Measurements from ENCODE around the gene SEMA5B.

The SEMA5B gene

GRCh38 chr3:123027292-123028232 lies at the start of gene SEMA5B:
Gene SEMA5B, minus strand, starts transcription at chr3:123027763. Its CDS starts 66,500 bp downstream, at chr3:122961263.
- Mint-ChIP-seq H3K9me3 (no peaks in the 10 kb centered on the region), H3K27me3 (peaks cover 70% of the 10 kb centered on the region), H3K36me3 (ENCODE audit: low read depth) (no peaks in the 10 kb centered on the region), H3K4me3 (peak within 1 kb of the TSS; percentile 67), H3K27ac (no peak within 1 kb of the TSS), H3K4me1 (ENCODE audit: low read depth) (peaks cover 22% of the 10 kb centered on the region)
- intact Hi-C loops (cut with micrococcal nuclease): loop anchor here (5.0 kb wide), 3 partner anchors 85 to 460 kb away; no protein-coding TSS in a partner anchor

GRCh38 chr3:123076496-123077418 lies 49.2 kb upstream of the SEMA5B start:
- intact Hi-C loops (cut with micrococcal nuclease): no loop called here
- peaks cover 15% of the 10 kb centered on the region for H3K4me1 Mint-ChIP-seq (ENCODE audit: low read depth)
- H3K9me3 Mint-ChIP-seq: no peaks in the 10 kb centered on the region
- no peaks in the 10 kb centered on the region for H3K36me3 Mint-ChIP-seq (ENCODE audit: low read depth)
- H3K27ac Mint-ChIP-seq: no peak overlapping the region
- H3K27me3 Mint-ChIP-seq: no peaks in the 10 kb centered on the region
- no peak overlapping the region for H3K4me3 Mint-ChIP-seq

- H3K27me3 Mint-ChIP-seq: no peaks in the 10 kb centered on the region
- no peak overlapping the region for H3K27ac Mint-ChIP-seq
Observed at GRCh38 chr3:123076112-123076495, 48.5 kb upstream of the SEMA5B start.

GRCh38 chr3:123075359-123075758 lies 47.8 kb upstream of the SEMA5B start:
- H3K4me3 Mint-ChIP-seq: no peak overlapping the region
- intact Hi-C loops (cut with micrococcal nuclease): no loop called here
- H3K36me3 Mint-ChIP-seq (ENCODE audit: low read depth): no peaks in the 10 kb centered on the region
- H3K27me3 Mint-ChIP-seq: no peaks in the 10 kb centered on the region
- H3K9me3 Mint-ChIP-seq: no peaks in the 10 kb centered on the region
- H3K27ac Mint-ChIP-seq: peak overlapping the region; percentile 2
- H3K4me1 Mint-ChIP-seq (ENCODE audit: low read depth): peaks cover 18% of the 10 kb centered on the region

More at GRCh38 chr3:123076112-123076495, 48.5 kb upstream of the SEMA5B start:
- Mint-ChIP-seq H3K4me3 (no peak overlapping the region), H3K4me1 (ENCODE audit: low read depth) (peaks cover 15% of the 10 kb centered on the region), H3K36me3 (ENCODE audit: low read depth) (no peaks in the 10 kb centered on the region), H3K9me3 (no peaks in the 10 kb centered on the region)
- intact Hi-C loops (cut with micrococcal nuclease): no loop called here

- Mint-ChIP-seq H3K36me3 (ENCODE audit: low read depth) (no peaks in the 10 kb centered on the region), H3K9me3 (no peaks in the 10 kb centered on the region), H3K27ac (no peak overlapping the region), H3K4me1 (ENCODE audit: low read depth) (peaks cover 32% of the 10 kb centered on the region), H3K4me3 (no peak overlapping the region), H3K27me3 (no peaks in the 10 kb centered on the region)
- intact Hi-C loops (cut with micrococcal nuclease): no loop called here
Observed at GRCh38 chr3:123072564-123072963, 45.0 kb upstream of the SEMA5B start.

- H3K9me3 Mint-ChIP-seq: no peaks in the 10 kb centered on the region
- H3K27me3 Mint-ChIP-seq: no peaks in the 10 kb centered on the region
- peaks cover 33% of the 10 kb centered on the region for H3K4me1 Mint-ChIP-seq (ENCODE audit: low read depth)
- intact Hi-C loops (cut with micrococcal nuclease): no loop called here
- no peak overlapping the region for H3K4me3 Mint-ChIP-seq
- no peak overlapping the region for H3K27ac Mint-ChIP-seq
- no peaks in the 10 kb centered on the region for H3K36me3 Mint-ChIP-seq (ENCODE audit: low read depth)
Observed at GRCh38 chr3:123072152-123072551, 44.6 kb upstream of the SEMA5B start.

- intact Hi-C loops (cut with micrococcal nuclease): no loop called here
- H3K27ac Mint-ChIP-seq: no peak overlapping the region
- no peaks in the 10 kb centered on the region for H3K27me3 Mint-ChIP-seq
- H3K36me3 Mint-ChIP-seq (ENCODE audit: low read depth): no peaks in the 10 kb centered on the region
- H3K4me1 Mint-ChIP-seq (ENCODE audit: low read depth): peaks cover 37% of the 10 kb centered on the region
- no peak overlapping the region for H3K4me3 Mint-ChIP-seq
- no peaks in the 10 kb centered on the region for H3K9me3 Mint-ChIP-seq
Observed at GRCh38 chr3:123071581-123071980, 44.0 kb upstream of the SEMA5B start.

- Mint-ChIP-seq H3K36me3 (ENCODE audit: low read depth) (no peaks in the 10 kb centered on the region), H3K9me3 (no peaks in the 10 kb centered on the region), H3K4me1 (ENCODE audit: low read depth) (peaks cover 39% of the 10 kb centered on the region), H3K27ac (no peak overlapping the region), H3K4me3 (no peak overlapping the region), H3K27me3 (no peaks in the 10 kb centered on the region)
- intact Hi-C loops (cut with micrococcal nuclease): no loop called here
Observed at GRCh38 chr3:123071146-123071545, 43.6 kb upstream of the SEMA5B start.

- Mint-ChIP-seq H3K9me3 (no peaks in the 10 kb centered on the region), H3K4me1 (ENCODE audit: low read depth) (peaks cover 39% of the 10 kb centered on the region), H3K27ac (no peak overlapping the region), H3K4me3 (no peak overlapping the region), H3K27me3 (no peaks in the 10 kb centered on the region), H3K36me3 (ENCODE audit: low read depth) (no peaks in the 10 kb centered on the region)
- intact Hi-C loops (cut with micrococcal nuclease): no loop called here
Observed at GRCh38 chr3:123070510-123070909, 42.9 kb upstream of the SEMA5B start.

- H3K9me3 Mint-ChIP-seq: no peaks in the 10 kb centered on the region
- no peak overlapping the region for H3K27ac Mint-ChIP-seq
- H3K36me3 Mint-ChIP-seq (ENCODE audit: low read depth): no peaks in the 10 kb centered on the region
- H3K4me3 Mint-ChIP-seq: no peak overlapping the region
- peaks cover 39% of the 10 kb centered on the region for H3K4me1 Mint-ChIP-seq (ENCODE audit: low read depth)
- intact Hi-C loops (cut with micrococcal nuclease): no loop called here
- peaks cover 3% of the 10 kb centered on the region for H3K27me3 Mint-ChIP-seq
Observed at GRCh38 chr3:123068601-123069381, 41.2 kb upstream of the SEMA5B start.

GRCh38 chr3:123067689-123068600 lies 40.4 kb upstream of the SEMA5B start:
- intact Hi-C loops (cut with micrococcal nuclease): no loop called here
- H3K36me3 Mint-ChIP-seq (ENCODE audit: low read depth): no peaks in the 10 kb centered on the region
- peaks cover 39% of the 10 kb centered on the region for H3K4me1 Mint-ChIP-seq (ENCODE audit: low read depth)
- peak overlapping the region; percentile 75 for H3K27ac Mint-ChIP-seq
- H3K9me3 Mint-ChIP-seq: no peaks in the 10 kb centered on the region
- peaks cover 3% of the 10 kb centered on the region for H3K27me3 Mint-ChIP-seq
- H3K4me3 Mint-ChIP-seq: peak overlapping the region; percentile 74

GRCh38 chr3:123066896-123067688 lies 39.5 kb upstream of the SEMA5B start, which contains the start of gene PDIA5:
Gene PDIA5, plus strand, starts transcription at chr3:123067025. Its CDS starts 140 bp downstream, at chr3:123067165.
- H3K36me3 Mint-ChIP-seq (ENCODE audit: low read depth): no peaks in the 10 kb centered on the region
- H3K27me3 Mint-ChIP-seq: peaks cover 3% of the 10 kb centered on the region
- H3K4me1 Mint-ChIP-seq (ENCODE audit: low read depth): peaks cover 35% of the 10 kb centered on the region
- H3K4me3 Mint-ChIP-seq: peak within 1 kb of the TSS; percentile 74
- intact Hi-C loops (cut with micrococcal nuclease): no loop called here
- peak within 1 kb of the TSS; percentile 75 for H3K27ac Mint-ChIP-seq
- no peaks in the 10 kb centered on the region for H3K9me3 Mint-ChIP-seq

Measured in dendritic cell treated with granulocyte-macrophage colony-stimulating factor and Interleukin-4, amounts not matched to agents 40 ng/mL and 50 ng/mL, for 4 days (primary cell).